ENCODE data around the gene CTSA. TPM values are rescaled to one million over a fixed set of nuclear protein-coding genes. Genes with fewer than 3 reads are reported as not detected.

CTSA gene
- total RNA-seq, 1 experiment from 2014 or later, result 123 TPM

- Histone ChIP-seq H3K36me3 (ENCODE audit: low read depth) (no peaks in the 10 kb centered on the region), H3K9me2 (ENCODE audit: insufficient read depth) (no peaks in the 10 kb centered on the region), H2AFZ (no peak overlapping the region), H3K27me3 (ENCODE audit: insufficient read depth, low read depth) (no peaks in the 10 kb centered on the region), H3K4me1 (replicated peaks; ENCODE audit: insufficient read depth) (peaks cover 21% of the 10 kb centered on the region), H3F3A (ENCODE audit: insufficient read depth, low read depth) (no peaks in the 10 kb centered on the region), H3K4me3 (no peak overlapping the region), H3K4me2 (no peak overlapping the region), H3K9me3 (ENCODE audit: insufficient read depth, low read depth) (no peaks in the 10 kb centered on the region), H4K20me1 (ENCODE audit: insufficient read depth) (no peaks in the 10 kb centered on the region), H3K27ac (no peak overlapping the region), H3K79me2 (ENCODE audit: low read depth) (peaks cover 25% of the 10 kb centered on the region)
- ChIA-PET CTCF (no interaction called here), POLR2A (ENCODE audit: unreplicated experiment) (interaction anchor here (0.7 kb wide), 1 partner anchor 31 kb away, joined by 8 read pairs; no protein-coding TSS in a partner anchor)
- DNase-seq, result no peak
- intact Hi-C loops (cut with micrococcal nuclease; ENCODE audit: unreplicated experiment), result no loop called here
- no TSS peak for BruUV-seq (replicated peaks)
- TF ChIP-seq EZH2 (IDR thresholded peaks at IDR 0.05; ENCODE audit: low read depth), result no peak
- TF ChIP-seq, protein P1, sequence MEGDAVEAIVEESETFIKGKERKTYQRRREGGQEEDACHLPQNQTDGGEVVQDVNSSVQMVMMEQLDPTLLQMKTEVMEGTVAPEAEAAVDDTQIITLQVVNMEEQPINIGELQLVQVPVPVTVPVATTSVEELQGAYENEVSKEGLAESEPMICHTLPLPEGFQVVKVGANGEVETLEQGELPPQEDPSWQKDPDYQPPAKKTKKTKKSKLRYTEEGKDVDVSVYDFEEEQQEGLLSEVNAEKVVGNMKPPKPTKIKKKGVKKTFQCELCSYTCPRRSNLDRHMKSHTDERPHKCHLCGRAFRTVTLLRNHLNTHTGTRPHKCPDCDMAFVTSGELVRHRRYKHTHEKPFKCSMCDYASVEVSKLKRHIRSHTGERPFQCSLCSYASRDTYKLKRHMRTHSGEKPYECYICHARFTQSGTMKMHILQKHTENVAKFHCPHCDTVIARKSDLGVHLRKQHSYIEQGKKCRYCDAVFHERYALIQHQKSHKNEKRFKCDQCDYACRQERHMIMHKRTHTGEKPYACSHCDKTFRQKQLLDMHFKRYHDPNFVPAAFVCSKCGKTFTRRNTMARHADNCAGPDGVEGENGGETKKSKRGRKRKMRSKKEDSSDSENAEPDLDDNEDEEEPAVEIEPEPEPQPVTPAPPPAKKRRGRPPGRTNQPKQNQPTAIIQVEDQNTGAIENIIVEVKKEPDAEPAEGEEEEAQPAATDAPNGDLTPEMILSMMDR (conservative IDR thresholded peaks at IDR 0.05), result no peak
Measured at GRCh38 chr20:45853484-45853883, 37.7 kb upstream of the CTSA start.

DNA sequence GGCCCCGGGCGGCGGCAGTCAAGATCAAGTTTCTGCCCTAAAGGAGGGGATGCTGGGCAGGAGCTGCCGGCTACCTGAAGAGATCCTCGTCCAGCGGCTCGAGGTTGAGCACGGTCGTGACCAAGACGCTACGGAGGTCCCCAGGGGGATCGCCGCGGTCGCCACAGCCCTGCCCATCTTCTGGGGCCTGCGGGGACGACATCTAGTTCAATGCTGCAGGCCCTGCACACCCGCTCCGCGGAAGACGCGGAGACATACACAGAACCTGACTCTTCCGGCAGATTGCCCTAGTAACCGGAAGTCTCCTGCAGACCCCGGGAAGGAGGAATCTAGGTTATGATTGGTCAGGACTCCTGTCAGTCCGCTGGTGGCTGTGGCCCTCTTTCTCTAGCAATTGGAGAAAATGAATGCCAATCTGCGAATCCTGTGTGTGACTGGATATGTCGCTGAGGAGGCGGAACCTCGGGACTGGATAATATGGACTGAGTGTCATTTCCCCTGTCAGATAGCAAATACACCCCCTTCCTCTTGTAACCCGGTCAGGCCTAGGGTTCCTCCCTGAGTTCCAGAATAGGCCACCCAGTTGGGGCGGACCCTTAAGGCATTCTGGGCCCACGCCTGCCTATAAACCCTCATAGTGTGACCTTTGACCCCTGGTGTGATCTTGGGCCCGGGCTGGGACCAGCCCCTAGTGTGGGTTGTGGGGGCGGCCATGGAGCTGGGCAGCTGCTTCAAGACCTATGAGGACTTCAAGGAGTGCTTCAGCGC, 33.8 kb upstream of the CTSA start, which contains the start of the genes ACOT8 and ZSWIM3:
ACOT8 (minus strand) TSS at position 279 of the 768 bp plus-strand sequence; CDS start at position 202, 77 bp downstream.
ZSWIM3 (plus strand) TSS at position 501 of the 768 bp plus-strand sequence; CDS start at position 713, 212 bp downstream.
- Histone ChIP-seq H3K36me3 (ENCODE audit: low read depth) (no peaks in the 10 kb centered on the region), H3K79me2 (ENCODE audit: low read depth) (peaks cover 25% of the 10 kb centered on the region), H3K27ac (no peak within 1 kb of the TSS), H3K4me1 (replicated peaks; ENCODE audit: insufficient read depth) (peaks cover 26% of the 10 kb centered on the region), H4K20me1 (ENCODE audit: insufficient read depth) (no peaks in the 10 kb centered on the region), H3K27me3 (ENCODE audit: insufficient read depth, low read depth) (no peaks in the 10 kb centered on the region), H3K9me2 (ENCODE audit: insufficient read depth) (no peaks in the 10 kb centered on the region), H3F3A (ENCODE audit: insufficient read depth, low read depth) (0 out of 2 replicates have a peak, but pooled peaks cover 3% of the 10 kb centered on the region), H3K9me3 (ENCODE audit: insufficient read depth, low read depth) (no peaks in the 10 kb centered on the region), H2AFZ (peak within 1 kb of the TSS; percentile 95), H3K4me2 (peak within 1 kb of the TSS; percentile 83), H3K4me3 (peak within 1 kb of the TSS; percentile 86)
- ChIA-PET CTCF (no interaction called here), POLR2A (ENCODE audit: unreplicated experiment) (interaction anchor here (1.1 kb wide), 1 partner anchor 10 kb away, joined by 4 read pairs; no protein-coding TSS in a partner anchor)
- DNase-seq, result peak; percentile 97 to 100
- intact Hi-C loops (cut with micrococcal nuclease; ENCODE audit: unreplicated experiment), result loop anchor here (2.0 kb wide), 1 partner anchor 24 kb away; the partner anchor contains the start of gene ZSWIM1
- TF ChIP-seq EZH2 (IDR thresholded peaks at IDR 0.05; ENCODE audit: low read depth), result no peak
- TF ChIP-seq, protein P1 (conservative IDR thresholded peaks at IDR 0.05), result no peak
- no TSS peak for BruUV-seq (replicated peaks)

GRCh38 chr20:45857882-45858216, 33.3 kb upstream of the CTSA start:
- Histone ChIP-seq H3K79me2 (ENCODE audit: low read depth) (peaks cover 25% of the 10 kb centered on the region), H3K27me3 (ENCODE audit: insufficient read depth, low read depth) (no peaks in the 10 kb centered on the region), H3F3A (ENCODE audit: insufficient read depth, low read depth) (peaks cover 3% of the 10 kb centered on the region; the same call in 1 of the 2 replicates), H3K4me2 (peak overlapping the region; percentile 83), H3K4me1 (replicated peaks; ENCODE audit: insufficient read depth) (peaks cover 26% of the 10 kb centered on the region), H2AFZ (peak overlapping the region; percentile 95), H3K9me3 (ENCODE audit: insufficient read depth, low read depth) (no peaks in the 10 kb centered on the region), H3K9me2 (ENCODE audit: insufficient read depth) (no peaks in the 10 kb centered on the region), H3K36me3 (ENCODE audit: low read depth) (no peaks in the 10 kb centered on the region), H4K20me1 (ENCODE audit: insufficient read depth) (no peaks in the 10 kb centered on the region), H3K27ac (no peak overlapping the region), H3K4me3 (peak overlapping the region; percentile 86)
- intact Hi-C loops (cut with micrococcal nuclease; ENCODE audit: unreplicated experiment), result loop anchor here (2.0 kb wide), 1 partner anchor 23 kb away; the partner anchor contains the start of gene ZSWIM1
- no peak for DNase-seq
- no TSS peak for BruUV-seq (replicated peaks)
- ChIA-PET POLR2A (ENCODE audit: unreplicated experiment) (no interaction called here), CTCF (no interaction called here)
- TF ChIP-seq, protein P1 (conservative IDR thresholded peaks at IDR 0.05), result no peak
- no peak for TF ChIP-seq EZH2 (IDR thresholded peaks at IDR 0.05; ENCODE audit: low read depth)

Measured in PC-9 (cell line).